ENCODE measurements around the gene IKZF3.

Gene IKZF3

DNA sequence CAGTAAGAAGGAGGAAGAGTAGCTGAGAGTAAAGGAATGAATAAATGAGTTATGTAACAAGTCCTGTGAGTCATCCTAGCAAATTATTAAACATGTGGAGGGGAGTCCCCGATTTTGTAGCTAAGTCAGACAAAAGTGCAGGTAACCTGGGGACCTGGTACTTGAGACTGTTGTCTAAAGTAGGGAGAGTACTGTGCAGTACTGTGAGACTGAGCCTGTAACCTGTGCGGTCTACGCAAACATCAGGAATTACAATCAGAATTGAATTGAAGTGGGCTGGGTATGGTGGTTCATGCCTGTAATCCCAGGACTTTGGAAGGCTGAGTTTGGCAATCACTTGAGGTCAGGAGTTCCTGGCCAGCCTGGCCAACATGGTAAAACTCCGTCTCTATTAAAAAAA, 35.7 kb downstream of the IKZF3 start:
- ChIA-PET POLR2A (no interaction called here), CTCF (interaction anchor here (0.8 kb wide), 1 partner anchor 280 kb away, joined by 3 read pairs; no protein-coding TSS in a partner anchor)
- peaks cover 0 to 3% of the 10 kb centered on the region in 2 experiments; a peak in 1 of 3 replicates for H3K36me3 ChIP-seq (ENCODE audit: control insufficient read depth in 2 of 2, insufficient read depth in 1 of 2, low read length in 2 of 2)
- no peak overlapping the region for H3K4me3 ChIP-seq (ENCODE audit: low read depth, low read length)
- H3K9me3 ChIP-seq (ENCODE audit: control insufficient read depth, insufficient read depth, low read depth, low read length): no peaks in the 10 kb centered on the region
- no peaks in the 10 kb centered on the region for H3K4me1 ChIP-seq (ENCODE audit: control insufficient read depth, insufficient read depth, low read length)
- no peak for TF ChIP-seq ZNF514 (tag by site-specific recombination; IDR thresholded peaks at IDR 0.05)
- no peak for TF ChIP-seq ZBTB21 (tag by site-specific recombination; IDR thresholded peaks at IDR 0.05)
- no peak for TF ChIP-seq KLF16 (tag by site-specific recombination; IDR thresholded peaks at IDR 0.05)
- no peak for TF ChIP-seq ZNF571 (tag by site-specific recombination; IDR thresholded peaks at IDR 0.05)
- no peak for TF ChIP-seq YY2 (tag by site-specific recombination; IDR thresholded peaks at IDR 0.05)
- H3K27ac ChIP-seq (ENCODE audit: extremely low read depth, low read depth, low read length): no peak overlapping the region

DNA sequence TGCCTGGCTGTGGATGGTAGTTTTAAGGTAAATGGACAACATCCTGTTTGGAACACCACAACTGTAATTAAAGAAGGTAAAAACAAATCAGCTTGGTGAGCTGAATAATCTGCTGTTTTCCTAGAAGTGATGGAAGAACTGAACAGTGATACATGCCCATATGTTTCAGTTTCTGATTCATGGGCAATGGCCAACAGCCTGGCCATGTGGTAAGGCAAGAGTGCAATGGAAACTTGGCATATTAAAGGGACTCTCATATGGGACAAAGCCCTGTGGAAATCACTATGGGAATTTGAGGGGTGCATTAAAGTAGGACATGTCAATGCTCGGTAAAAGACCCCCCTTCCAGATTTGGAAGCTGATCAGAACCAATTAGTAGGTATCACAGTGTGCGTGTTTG, 37.8 kb downstream of the IKZF3 start:
- Histone ChIP-seq H3K9me3 (ENCODE audit: control insufficient read depth, insufficient read depth, low read depth, low read length) (no peaks in the 10 kb centered on the region), H3K4me3 (ENCODE audit: low read depth, low read length) (no peak overlapping the region), H3K27ac (ENCODE audit: extremely low read depth, low read depth, low read length) (no peak overlapping the region), H3K4me1 (ENCODE audit: control insufficient read depth, insufficient read depth, low read length) (no peaks in the 10 kb centered on the region), H3K36me3 (ENCODE audit: control insufficient read depth in 2 of 2, insufficient read depth in 1 of 2, low read length in 2 of 2) (peaks cover 0 to 3% of the 10 kb centered on the region in 2 experiments; a peak in 1 of 3 replicates)
- ChIA-PET POLR2A (no interaction called here), CTCF (interaction anchor here (0.5 to 1.1 kb wide), 3 partner anchors 9 to 96 kb away, joined by 3 to 5 read pairs (median 3); partner anchors contain the start of gene MIEN1)
- no peak for TF ChIP-seq ZNF707 (tag by site-specific recombination; IDR thresholded peaks at IDR 0.05)
- TF ChIP-seq, protein P1, sequence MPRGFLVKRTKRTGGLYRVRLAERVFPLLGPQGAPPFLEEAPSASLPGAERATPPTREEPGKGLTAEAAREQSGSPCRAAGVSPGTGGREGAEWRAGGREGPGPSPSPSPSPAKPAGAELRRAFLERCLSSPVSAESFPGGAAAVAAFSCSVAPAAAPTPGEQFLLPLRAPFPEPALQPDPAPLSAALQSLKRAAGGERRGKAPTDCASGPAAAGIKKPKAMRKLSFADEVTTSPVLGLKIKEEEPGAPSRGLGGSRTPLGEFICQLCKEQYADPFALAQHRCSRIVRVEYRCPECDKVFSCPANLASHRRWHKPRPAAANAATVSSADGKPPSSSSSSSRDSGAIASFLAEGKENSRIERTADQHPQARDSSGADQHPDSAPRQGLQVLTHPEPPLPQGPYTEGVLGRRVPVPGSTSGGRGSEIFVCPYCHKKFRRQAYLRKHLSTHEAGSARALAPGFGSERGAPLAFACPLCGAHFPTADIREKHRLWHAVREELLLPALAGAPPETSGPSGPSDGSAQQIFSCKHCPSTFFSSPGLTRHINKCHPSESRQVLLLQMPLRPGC (tag by site-specific recombination; IDR thresholded peaks at IDR 0.05): no peak
- TF ChIP-seq ZNF473 (tag by site-specific recombination; IDR thresholded peaks at IDR 0.05): no peak
- TF ChIP-seq ZNF837 (tag by site-specific recombination; IDR thresholded peaks at IDR 0.05): no peak
- TF ChIP-seq, protein P2, sequence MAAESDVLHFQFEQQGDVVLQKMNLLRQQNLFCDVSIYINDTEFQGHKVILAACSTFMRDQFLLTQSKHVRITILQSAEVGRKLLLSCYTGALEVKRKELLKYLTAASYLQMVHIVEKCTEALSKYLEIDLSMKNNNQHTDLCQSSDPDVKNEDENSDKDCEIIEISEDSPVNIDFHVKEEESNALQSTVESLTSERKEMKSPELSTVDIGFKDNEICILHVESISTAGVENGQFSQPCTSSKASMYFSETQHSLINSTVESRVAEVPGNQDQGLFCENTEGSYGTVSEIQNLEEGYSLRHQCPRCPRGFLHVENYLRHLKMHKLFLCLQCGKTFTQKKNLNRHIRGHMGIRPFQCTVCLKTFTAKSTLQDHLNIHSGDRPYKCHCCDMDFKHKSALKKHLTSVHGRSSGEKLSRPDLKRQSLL (tag by site-specific recombination; IDR thresholded peaks at IDR 0.05): no peak
- TF ChIP-seq ZNF19 (tag by site-specific recombination; IDR thresholded peaks at IDR 0.05; ENCODE audit: low read depth): no peak
- no peak for TF ChIP-seq KLF1 (tag by site-specific recombination; IDR thresholded peaks at IDR 0.05)
- TF ChIP-seq YY1 (tag by site-specific recombination; IDR thresholded peaks at IDR 0.05): no peak
- TF ChIP-seq ZFP37 (tag by site-specific recombination; IDR thresholded peaks at IDR 0.05): no peak
- TF ChIP-seq ZNF830 (tag by site-specific recombination; IDR thresholded peaks at IDR 0.05; ENCODE audit: low read depth): no peak
- no peak for TF ChIP-seq ZSCAN23 (tag by site-specific recombination; IDR thresholded peaks at IDR 0.05)

DNA sequence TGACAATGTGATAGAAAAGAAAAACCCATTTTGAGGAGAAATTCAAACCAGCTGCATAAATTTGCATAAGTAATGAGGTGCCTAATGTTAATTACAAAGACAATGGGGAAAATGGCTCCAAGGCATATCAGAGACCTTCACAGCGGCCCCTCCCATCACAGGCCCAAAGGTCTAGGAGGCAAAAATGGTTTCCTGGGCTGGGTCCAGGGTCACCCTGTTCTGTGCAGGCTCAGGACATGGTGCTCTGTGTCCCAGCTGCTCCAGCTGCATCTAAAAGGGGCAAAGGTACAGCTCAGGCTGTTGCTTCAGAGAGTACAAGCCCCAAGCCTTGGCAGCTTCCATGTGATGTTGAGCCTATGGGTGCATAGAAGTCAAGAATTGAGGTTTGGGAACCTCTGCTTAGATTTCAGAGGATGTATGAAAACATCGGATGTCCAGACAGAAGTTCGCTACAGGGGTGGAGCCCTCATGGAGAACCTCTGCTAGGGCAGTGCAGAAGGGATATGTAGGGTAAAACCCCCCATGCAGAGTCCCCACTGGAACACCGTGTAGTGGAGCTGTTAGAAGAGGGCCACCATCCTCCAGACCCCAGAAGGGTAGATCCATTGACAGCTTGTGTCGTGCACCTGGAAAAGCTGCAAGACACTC, 40.6 kb downstream of the IKZF3 start:
- POLR2A ChIA-PET: no interaction called here
- Histone ChIP-seq H3K9me3 (ENCODE audit: control insufficient read depth, insufficient read depth, low read depth, low read length) (no peaks in the 10 kb centered on the region), H3K36me3 (ENCODE audit: control insufficient read depth in 2 of 2, insufficient read depth in 1 of 2, low read length in 2 of 2) (peaks cover 0 to 3% of the 10 kb centered on the region in 2 experiments; a peak in 1 of 3 replicates), H3K27ac (ENCODE audit: extremely low read depth, low read depth, low read length) (no peak overlapping the region), H3K4me1 (ENCODE audit: control insufficient read depth, insufficient read depth, low read length) (no peaks in the 10 kb centered on the region), H3K4me3 (ENCODE audit: low read depth, low read length) (no peak overlapping the region)
- CTCF ChIA-PET: interaction anchor here (0.6 kb wide), 2 partner anchors 37 to 90 kb away, joined by 3 to 4 read pairs; no protein-coding TSS in a partner anchor
- no peak for TF ChIP-seq EGR2 (tag by site-specific recombination; IDR thresholded peaks at IDR 0.05; ENCODE audit: low read depth)
- TF ChIP-seq ZNF114 (tag by site-specific recombination; IDR thresholded peaks at IDR 0.05): no peak
- peak; percentile 81; the same call in 1 of the 2 replicates for TF ChIP-seq TRIM28 (IDR thresholded peaks at IDR 0.05; ENCODE audit: borderline replicate concordance, low read length)
- TF ChIP-seq ZNF654 (tag by site-specific recombination; IDR thresholded peaks at IDR 0.05; ENCODE audit: low read depth): no peak
- TF ChIP-seq, protein P3, sequence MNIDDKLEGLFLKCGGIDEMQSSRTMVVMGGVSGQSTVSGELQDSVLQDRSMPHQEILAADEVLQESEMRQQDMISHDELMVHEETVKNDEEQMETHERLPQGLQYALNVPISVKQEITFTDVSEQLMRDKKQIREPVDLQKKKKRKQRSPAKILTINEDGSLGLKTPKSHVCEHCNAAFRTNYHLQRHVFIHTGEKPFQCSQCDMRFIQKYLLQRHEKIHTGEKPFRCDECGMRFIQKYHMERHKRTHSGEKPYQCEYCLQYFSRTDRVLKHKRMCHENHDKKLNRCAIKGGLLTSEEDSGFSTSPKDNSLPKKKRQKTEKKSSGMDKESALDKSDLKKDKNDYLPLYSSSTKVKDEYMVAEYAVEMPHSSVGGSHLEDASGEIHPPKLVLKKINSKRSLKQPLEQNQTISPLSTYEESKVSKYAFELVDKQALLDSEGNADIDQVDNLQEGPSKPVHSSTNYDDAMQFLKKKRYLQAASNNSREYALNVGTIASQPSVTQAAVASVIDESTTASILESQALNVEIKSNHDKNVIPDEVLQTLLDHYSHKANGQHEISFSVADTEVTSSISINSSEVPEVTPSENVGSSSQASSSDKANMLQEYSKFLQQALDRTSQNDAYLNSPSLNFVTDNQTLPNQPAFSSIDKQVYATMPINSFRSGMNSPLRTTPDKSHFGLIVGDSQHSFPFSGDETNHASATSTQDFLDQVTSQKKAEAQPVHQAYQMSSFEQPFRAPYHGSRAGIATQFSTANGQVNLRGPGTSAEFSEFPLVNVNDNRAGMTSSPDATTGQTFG (tag by site-specific recombination; IDR thresholded peaks at IDR 0.05; ENCODE audit: borderline replicate concordance): no peak
- TF ChIP-seq, protein P4, sequence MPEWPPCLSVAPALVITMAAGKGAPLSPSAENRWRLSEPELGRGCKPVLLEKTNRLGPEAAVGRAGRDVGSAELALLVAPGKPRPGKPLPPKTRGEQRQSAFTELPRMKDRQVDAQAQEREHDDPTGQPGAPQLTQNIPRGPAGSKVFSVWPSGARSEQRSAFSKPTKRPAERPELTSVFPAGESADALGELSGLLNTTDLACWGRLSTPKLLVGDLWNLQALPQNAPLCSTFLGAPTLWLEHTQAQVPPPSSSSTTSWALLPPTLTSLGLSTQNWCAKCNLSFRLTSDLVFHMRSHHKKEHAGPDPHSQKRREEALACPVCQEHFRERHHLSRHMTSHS (tag by site-specific recombination; IDR thresholded peaks at IDR 0.05): no peak
- TF ChIP-seq ZNF776 (tag by site-specific recombination; IDR thresholded peaks at IDR 0.05; ENCODE audit: borderline replicate concordance): no peak
